K562 (cell line): ENCODE data around the gene FNDC11.

Experiments
- ATF7 ChIP-seq: fragments of 450-650 bp; IDR thresholded peaks from 2 replicates; pipeline ENCODE4 v1.7.1; 2014; ENCODE audit warnings: mild to moderate bottlenecking, moderate library complexity
- FOXM1 ChIP-seq, 2 experiments: fragments of 450-650 bp in 1 of 2; sonication (generic) in 1 of 2; formaldehyde crosslinking in 1 of 2; IDR thresholded peaks; 2 replicates each; pipeline versions ENCODE4 v1.6.1 to v1.9.0; 2017 to 2022; ENCODE audit warnings: low read depth in 2 of 2, mild to moderate bottlenecking in 2 of 2, missing genetic modification reagents in 1 of 2, moderate library complexity in 1 of 2
- JUN ChIP-seq, 2 experiments: sonication (generic) in 1 of 2; formaldehyde crosslinking in 1 of 2; IDR thresholded peaks; 2 replicates each; pipeline versions ENCODE4 v1.6.1 to v1.8.0; 2012 to 2022; ENCODE audit warnings: borderline replicate concordance in 2 of 2, mild to moderate bottlenecking in 2 of 2, improper control_type of control experiment in 1 of 2, low read depth in 1 of 2, low read length in 1 of 2, missing genetic modification reagents in 1 of 2
- RBM22 ChIP-seq: fragments of 200-400 bp; formaldehyde crosslinking; IDR thresholded peaks from 2 replicates; pipeline ENCODE4 v1.6.1; 2018; ENCODE audit warnings: low read length, low read depth; ENCODE audit not compliant: poor library complexity, severe bottlenecking
- TF ChIP-seq, protein P1 (sequence below): fragments of 250-450 bp; sonication (Bioruptor Pico); IDR thresholded peaks from 2 replicates; pipeline ENCODE4 v1.8.0; 2021; ENCODE audit warnings: mild to moderate bottlenecking, moderate library complexity
- TF ChIP-seq, protein P2 (sequence below), 3 experiments: IDR thresholded peaks in 2 of 3; conservative IDR thresholded peaks in 1 of 3; 2 replicates each; pipeline ENCODE4 v1.5.1; 2011 to 2012; ENCODE audit warnings: low read length in 3 of 3, mild to moderate bottlenecking in 3 of 3, control low read depth in 2 of 3, improper control_type of control experiment in 1 of 3, inconsistent platforms in 1 of 3, low read depth in 1 of 3, mixed read lengths in 1 of 3, moderate library complexity in 1 of 3; ENCODE audit not compliant: insufficient read depth in 2 of 3

DNA sequence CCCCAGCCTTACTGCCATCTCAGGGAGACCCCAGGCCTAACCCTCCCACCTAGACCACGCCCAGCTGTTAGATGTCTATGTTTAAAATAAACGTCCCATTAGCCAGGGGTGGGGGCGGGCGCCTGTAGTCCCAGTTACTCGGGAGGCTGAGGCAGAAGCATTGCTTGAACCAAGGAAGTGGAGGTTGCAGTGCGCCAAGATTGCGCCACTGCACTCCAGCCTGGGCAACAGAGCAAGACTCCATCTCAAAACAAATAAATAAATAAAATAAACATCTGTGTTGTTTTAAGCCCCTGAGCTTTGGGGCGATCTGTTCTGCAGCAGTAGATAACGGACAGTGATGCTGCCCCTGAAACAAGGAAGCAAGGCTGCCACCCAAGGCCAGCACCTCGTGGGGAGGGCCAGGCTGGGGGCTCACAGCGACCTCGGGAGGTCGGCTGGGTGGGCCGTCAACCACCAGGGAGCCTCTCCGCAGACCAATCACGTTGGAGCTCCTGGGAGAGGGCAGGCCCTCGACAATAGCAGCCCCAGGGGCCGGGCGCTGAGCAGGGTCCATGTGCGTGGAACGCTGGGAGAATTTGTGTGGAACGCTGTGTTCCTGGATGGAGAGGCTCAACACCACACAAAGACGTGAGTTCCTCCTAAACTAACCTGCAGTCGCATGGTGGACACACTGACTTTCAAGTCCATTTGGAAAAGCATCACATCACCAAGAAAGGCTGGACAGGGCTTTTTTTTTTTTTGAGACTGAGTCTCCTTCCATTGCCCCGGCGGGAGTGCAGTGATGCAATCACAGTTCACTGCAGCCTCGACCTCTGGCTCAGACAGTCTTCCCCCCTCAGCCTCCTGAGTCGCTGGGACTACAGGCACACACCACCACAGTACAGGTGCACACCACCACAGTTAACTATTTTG, 21.1 kb downstream of the FNDC11 start:
- TF ChIP-seq JUN (IDR thresholded peaks at IDR 0.05; ENCODE audit: borderline replicate concordance, low read depth, low read length) (no peak), JUN (CRISPR knock-in tag; IDR thresholded peaks at IDR 0.05; ENCODE audit: borderline replicate concordance) (no peak), FOXM1 (IDR thresholded peaks at IDR 0.05; ENCODE audit: low read depth) (no peak), FOXM1 (CRISPR knock-in tag; IDR thresholded peaks at IDR 0.05; ENCODE audit: low read depth) (no peak), RBM22 (no peak), ATF7 (peak; percentile 66)
- TF ChIP-seq, protein P1, sequence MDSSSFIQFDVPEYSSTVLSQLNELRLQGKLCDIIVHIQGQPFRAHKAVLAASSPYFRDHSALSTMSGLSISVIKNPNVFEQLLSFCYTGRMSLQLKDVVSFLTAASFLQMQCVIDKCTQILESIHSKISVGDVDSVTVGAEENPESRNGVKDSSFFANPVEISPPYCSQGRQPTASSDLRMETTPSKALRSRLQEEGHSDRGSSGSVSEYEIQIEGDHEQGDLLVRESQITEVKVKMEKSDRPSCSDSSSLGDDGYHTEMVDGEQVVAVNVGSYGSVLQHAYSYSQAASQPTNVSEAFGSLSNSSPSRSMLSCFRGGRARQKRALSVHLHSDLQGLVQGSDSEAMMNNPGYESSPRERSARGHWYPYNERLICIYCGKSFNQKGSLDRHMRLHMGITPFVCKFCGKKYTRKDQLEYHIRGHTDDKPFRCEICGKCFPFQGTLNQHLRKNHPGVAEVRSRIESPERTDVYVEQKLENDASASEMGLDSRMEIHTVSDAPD (CRISPR knock-in tag): no peak
- TF ChIP-seq, protein P2, sequence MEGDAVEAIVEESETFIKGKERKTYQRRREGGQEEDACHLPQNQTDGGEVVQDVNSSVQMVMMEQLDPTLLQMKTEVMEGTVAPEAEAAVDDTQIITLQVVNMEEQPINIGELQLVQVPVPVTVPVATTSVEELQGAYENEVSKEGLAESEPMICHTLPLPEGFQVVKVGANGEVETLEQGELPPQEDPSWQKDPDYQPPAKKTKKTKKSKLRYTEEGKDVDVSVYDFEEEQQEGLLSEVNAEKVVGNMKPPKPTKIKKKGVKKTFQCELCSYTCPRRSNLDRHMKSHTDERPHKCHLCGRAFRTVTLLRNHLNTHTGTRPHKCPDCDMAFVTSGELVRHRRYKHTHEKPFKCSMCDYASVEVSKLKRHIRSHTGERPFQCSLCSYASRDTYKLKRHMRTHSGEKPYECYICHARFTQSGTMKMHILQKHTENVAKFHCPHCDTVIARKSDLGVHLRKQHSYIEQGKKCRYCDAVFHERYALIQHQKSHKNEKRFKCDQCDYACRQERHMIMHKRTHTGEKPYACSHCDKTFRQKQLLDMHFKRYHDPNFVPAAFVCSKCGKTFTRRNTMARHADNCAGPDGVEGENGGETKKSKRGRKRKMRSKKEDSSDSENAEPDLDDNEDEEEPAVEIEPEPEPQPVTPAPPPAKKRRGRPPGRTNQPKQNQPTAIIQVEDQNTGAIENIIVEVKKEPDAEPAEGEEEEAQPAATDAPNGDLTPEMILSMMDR (IDR thresholded peaks at IDR 0.05 in 2 of 3, conservative IDR thresholded peaks at IDR 0.05 in 1 of 3; ENCODE audit: insufficient read depth in 2 of 3, low read depth in 1 of 3, low read length in 3 of 3): no peak
